ENCODE measurements around the gene CLIC4. TPM values are rescaled to one million over a fixed set of nuclear protein-coding genes. Genes with fewer than 3 reads are reported as not detected.
A peak's percentile ranks its signal among the peaks of the same experiment; 100 is the strongest.

The CLIC4 gene
- total and polyA plus RNA-seq, 2 experiments from 2014 or later, result 136 to 361 TPM

DNA sequence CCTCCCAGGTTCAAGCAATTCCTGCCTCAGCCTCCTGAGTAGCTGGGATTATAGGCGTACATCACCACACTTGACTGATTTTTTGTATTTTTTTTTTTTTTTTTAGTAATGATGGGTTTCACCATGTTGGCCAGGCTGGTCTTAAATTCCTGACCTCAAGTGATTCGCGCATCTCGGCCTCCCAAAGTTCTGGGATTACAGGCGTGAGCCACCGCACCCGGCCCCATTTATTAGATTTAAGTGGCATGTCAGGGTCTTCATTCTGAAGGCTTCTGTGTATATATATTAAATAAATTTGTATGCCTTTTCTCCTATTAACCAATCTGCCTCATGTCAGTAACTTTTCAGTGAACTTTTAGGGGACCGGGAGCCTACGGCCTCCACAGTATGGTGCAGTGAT is 6.0 kb upstream of the CLIC4 start:
- no peak for DNase-seq (ENCODE audit: low read depth in 1 of 2, low spot score in 1 of 2)
- TF ChIP-seq, protein P1, sequence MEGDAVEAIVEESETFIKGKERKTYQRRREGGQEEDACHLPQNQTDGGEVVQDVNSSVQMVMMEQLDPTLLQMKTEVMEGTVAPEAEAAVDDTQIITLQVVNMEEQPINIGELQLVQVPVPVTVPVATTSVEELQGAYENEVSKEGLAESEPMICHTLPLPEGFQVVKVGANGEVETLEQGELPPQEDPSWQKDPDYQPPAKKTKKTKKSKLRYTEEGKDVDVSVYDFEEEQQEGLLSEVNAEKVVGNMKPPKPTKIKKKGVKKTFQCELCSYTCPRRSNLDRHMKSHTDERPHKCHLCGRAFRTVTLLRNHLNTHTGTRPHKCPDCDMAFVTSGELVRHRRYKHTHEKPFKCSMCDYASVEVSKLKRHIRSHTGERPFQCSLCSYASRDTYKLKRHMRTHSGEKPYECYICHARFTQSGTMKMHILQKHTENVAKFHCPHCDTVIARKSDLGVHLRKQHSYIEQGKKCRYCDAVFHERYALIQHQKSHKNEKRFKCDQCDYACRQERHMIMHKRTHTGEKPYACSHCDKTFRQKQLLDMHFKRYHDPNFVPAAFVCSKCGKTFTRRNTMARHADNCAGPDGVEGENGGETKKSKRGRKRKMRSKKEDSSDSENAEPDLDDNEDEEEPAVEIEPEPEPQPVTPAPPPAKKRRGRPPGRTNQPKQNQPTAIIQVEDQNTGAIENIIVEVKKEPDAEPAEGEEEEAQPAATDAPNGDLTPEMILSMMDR (IDR thresholded peaks at IDR 0.05; ENCODE audit: low read depth, low read length), result no peak
- Histone ChIP-seq H3K9me3 (ENCODE audit: low read depth) (no peaks in the 10 kb centered on the region), H3K36me3 (no peaks in the 10 kb centered on the region), H3K4me3 (no peak overlapping the region), H3K27ac (no peak overlapping the region), H3K4me1 (ENCODE audit: low read depth) (peaks cover 27% of the 10 kb centered on the region), H3K27me3 (no peaks in the 10 kb centered on the region)

DNA sequence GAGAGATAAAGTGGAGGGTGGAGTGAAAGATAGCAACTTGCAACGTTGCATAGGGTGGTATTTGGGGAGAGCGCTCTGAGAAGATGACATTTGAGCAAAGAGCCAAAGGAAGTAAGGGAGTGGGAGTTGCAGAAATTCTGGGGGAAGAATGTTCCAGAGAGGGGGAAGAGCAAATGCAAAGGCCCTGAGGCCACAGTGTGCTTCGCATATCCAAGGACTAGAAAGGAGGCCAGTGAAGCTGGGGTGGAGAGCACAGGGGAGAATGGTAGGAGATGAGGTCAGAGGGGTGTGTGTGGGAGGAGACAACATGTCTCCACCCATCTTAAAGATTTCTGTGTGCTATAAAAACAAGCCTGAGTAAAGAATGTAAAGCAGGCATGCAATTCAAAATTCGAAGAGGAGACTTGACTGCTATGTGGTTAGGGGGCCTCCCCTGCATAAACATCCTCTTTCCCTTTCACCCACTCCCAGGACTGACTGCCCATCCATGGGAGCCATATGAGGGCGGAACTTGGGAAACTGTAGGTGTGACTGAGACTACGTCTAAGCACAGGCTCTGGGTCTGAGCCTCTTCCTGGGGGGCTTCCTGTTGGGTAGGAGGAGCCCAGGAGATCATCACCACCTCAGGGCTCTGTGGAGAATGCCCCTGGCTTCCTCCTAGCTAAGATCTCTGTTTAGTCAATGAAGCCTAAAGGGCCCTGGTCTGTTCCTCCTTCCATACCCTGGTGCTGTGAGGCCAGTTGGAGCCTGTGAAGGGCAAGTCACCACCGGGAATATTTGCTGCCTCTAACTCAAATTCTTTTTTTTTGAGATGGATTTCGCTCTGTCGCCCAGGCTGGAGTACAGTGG is 2.9 kb upstream of the CLIC4 start:
- H3K4me1 ChIP-seq (ENCODE audit: low read depth), result peaks cover 17% of the 10 kb centered on the region
- H3K27me3 ChIP-seq, result no peaks in the 10 kb centered on the region
- DNase-seq (ENCODE audit: low read depth in 1 of 2, low spot score in 1 of 2), result peak in 1 of 2 donors; percentile 86
- H3K9me3 ChIP-seq (ENCODE audit: low read depth), result no peaks in the 10 kb centered on the region
- TF ChIP-seq, protein P1 (IDR thresholded peaks at IDR 0.05; ENCODE audit: low read depth, low read length), result no peak
- H3K27ac ChIP-seq, result peak overlapping the region; percentile 45
- H3K4me3 ChIP-seq, result no peak overlapping the region
- H3K36me3 ChIP-seq, result no peaks in the 10 kb centered on the region

DNA sequence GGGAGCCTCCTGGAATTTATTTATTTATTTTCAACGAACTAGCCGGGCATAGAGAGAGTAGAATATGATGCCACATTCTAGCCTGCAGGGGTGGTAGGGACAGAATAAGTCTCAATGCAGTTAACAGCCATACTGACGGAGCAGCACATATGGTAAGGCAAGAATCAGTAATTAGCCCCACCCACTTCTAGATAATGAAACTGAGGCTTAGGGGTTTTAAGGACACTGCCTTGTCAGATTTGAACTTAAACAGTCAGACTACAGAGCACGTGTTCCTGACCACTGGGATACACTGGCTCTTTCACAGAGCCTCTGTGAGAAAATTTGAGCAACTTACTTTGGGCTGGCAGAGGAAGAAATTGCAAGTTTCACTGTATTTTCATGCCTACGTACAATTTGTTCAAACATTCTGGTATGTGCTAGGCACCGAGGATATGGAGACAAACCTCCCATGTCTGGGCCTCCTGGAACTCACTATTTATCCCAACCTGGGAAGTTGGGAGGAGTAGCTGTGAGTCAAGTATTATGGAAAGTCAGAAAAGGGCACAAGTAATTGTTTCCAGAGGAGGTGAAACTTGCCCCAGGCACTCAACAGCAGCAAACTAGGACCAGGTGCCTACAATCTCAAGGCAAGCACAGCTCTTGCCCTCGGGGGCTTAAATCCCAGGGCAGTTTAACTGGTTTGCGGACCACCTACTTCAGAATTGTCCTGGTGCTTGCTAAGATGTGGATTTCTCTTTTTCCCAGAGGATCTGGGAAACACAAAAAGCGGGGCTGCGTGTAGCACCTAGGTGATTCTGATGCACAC is 1.6 kb upstream of the CLIC4 start:
- no peaks in the 10 kb centered on the region for H3K36me3 ChIP-seq
- no peaks in the 10 kb centered on the region for H3K9me3 ChIP-seq (ENCODE audit: low read depth)
- no peaks in the 10 kb centered on the region for H3K27me3 ChIP-seq
- H3K4me1 ChIP-seq (ENCODE audit: low read depth), result peaks cover 25% of the 10 kb centered on the region
- peak overlapping the region; percentile 80 for H3K27ac ChIP-seq
- TF ChIP-seq, protein P1 (IDR thresholded peaks at IDR 0.05; ENCODE audit: low read depth, low read length), result no peak
- DNase-seq (ENCODE audit: low read depth in 1 of 2, low spot score in 1 of 2), result peak in 1 of 2 donors; percentile 87
- H3K4me3 ChIP-seq, result no peak overlapping the region

DNA sequence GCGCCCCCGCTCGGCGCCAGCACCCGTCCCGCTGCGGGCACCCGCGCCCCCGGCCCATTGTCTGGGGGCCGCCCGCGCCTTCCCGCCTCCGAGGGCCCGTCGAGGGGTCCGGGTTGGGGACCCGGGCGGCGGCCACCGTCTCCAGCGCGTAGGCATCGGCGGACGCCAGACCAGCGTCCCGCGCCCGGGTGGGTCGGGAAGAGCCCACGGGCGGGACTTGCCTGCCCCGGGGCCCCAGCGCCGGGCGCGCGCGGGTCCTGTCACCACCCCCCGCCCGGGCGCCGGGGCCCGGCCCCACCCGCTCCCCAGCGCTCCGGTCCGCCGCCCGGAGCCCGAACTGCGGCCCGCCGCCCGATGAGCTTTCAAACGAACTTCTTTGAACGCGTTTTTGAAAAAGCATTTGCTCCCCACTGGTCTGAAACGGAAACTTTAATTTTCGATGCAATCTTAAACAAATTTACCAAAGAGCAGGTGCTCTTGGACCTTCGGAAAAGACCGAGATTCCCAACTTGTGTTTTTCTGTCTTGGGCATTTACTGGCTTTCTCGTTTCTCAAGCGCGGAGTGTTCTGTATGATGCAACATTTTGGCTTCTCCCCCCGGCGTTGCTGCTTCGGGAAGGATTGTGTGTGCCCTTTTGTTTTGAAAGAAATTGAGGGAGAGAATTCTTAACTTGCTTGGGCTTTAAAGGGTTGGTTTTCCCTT is 615 bp downstream of the CLIC4 start:
- Histone ChIP-seq H3K4me3 (peak overlapping the region; percentile 100), H3K4me1 (ENCODE audit: low read depth) (peaks cover 25% of the 10 kb centered on the region), H3K9me3 (ENCODE audit: low read depth) (no peaks in the 10 kb centered on the region), H3K27me3 (no peaks in the 10 kb centered on the region), H3K27ac (peak overlapping the region; percentile 96), H3K36me3 (no peaks in the 10 kb centered on the region)
- peak; percentile 51 to 88 for DNase-seq (ENCODE audit: low read depth in 1 of 2, low spot score in 1 of 2)
- TF ChIP-seq, protein P1 (IDR thresholded peaks at IDR 0.05; ENCODE audit: low read depth, low read length), result no peak

All from cardiac muscle cell (in vitro differentiated cells and primary cell).